Measurements from ENCODE around the gene SFXN5. TPM values are rescaled to one million over a fixed set of nuclear protein-coding genes. Genes with fewer than 3 reads are reported as not detected.
A peak's percentile ranks its signal among the peaks of the same experiment; 100 is the strongest.

SFXN5 gene
- total and polyA plus RNA-seq, 2 donors (not counting 1 experiment from before 2014, with no cell fraction given) = 5.8 to 13.9 TPM

GRCh38 chr2:73000808-73001570, 70.5 kb downstream of the SFXN5 start:
- Histone ChIP-seq H3K36me3 (ENCODE audit: control insufficient read depth, insufficient read depth, low read length) (no peaks in the 10 kb centered on the region), H3K4me1 (ENCODE audit: control insufficient read depth, extremely low read depth, insufficient read depth, low read length) (peaks cover 2% of the 10 kb centered on the region), H4K20me1 (ENCODE audit: control insufficient read depth, extremely low read depth, insufficient read depth, low read length) (no peaks in the 10 kb centered on the region), H3K27me3 (ENCODE audit: control insufficient read depth, insufficient read depth, low read length) (no peaks in the 10 kb centered on the region), H3K79me2 (ENCODE audit: control insufficient read depth, insufficient read depth, low read length) (no peaks in the 10 kb centered on the region), H3K4me3 (replicated peaks in 1 of 4; ENCODE audit: control extremely low read depth in 1 of 4, insufficient read depth in 1 of 4, low read depth in 3 of 4, low read length in 4 of 4) (no peak overlapping the region), H3K27ac (ENCODE audit: insufficient read depth, low read length) (no peak overlapping the region), H2AFZ (ENCODE audit: low read length) (no peak overlapping the region), H3K4me2 (ENCODE audit: extremely low read depth, insufficient read depth, low read length) (no peak overlapping the region), H3K9me3 (ENCODE audit: control insufficient read depth, insufficient read depth, low read depth, low read length) (no peaks in the 10 kb centered on the region), H3K9ac (ENCODE audit: insufficient read depth, low read length) (no peak overlapping the region)
- no peak for DNase-seq (ENCODE audit: low read depth in 2 of 2)
- no peak for TF ChIP-seq EZH2 (IDR thresholded peaks at IDR 0.05; ENCODE audit: low read length, missing control alignments)
- no peak for TF ChIP-seq CTCF (conservative IDR thresholded peaks at IDR 0.05 in 1 of 2, IDR thresholded peaks at IDR 0.05 in 1 of 2; ENCODE audit: low read depth in 1 of 2, low read length in 2 of 2)

- Histone ChIP-seq H2AFZ (ENCODE audit: low read length) (no peak overlapping the region), H3K79me2 (ENCODE audit: control insufficient read depth, insufficient read depth, low read length) (no peaks in the 10 kb centered on the region), H3K4me2 (ENCODE audit: extremely low read depth, insufficient read depth, low read length) (peak overlapping the region; percentile 30), H3K27me3 (ENCODE audit: control insufficient read depth, insufficient read depth, low read length) (no peaks in the 10 kb centered on the region), H3K9me3 (ENCODE audit: control insufficient read depth, insufficient read depth, low read depth, low read length) (no peaks in the 10 kb centered on the region), H3K36me3 (ENCODE audit: control insufficient read depth, insufficient read depth, low read length) (no peaks in the 10 kb centered on the region), H3K27ac (ENCODE audit: insufficient read depth, low read length) (no peak overlapping the region), H3K4me1 (ENCODE audit: control insufficient read depth, extremely low read depth, insufficient read depth, low read length) (peaks cover 2% of the 10 kb centered on the region), H4K20me1 (ENCODE audit: control insufficient read depth, extremely low read depth, insufficient read depth, low read length) (no peaks in the 10 kb centered on the region), H3K4me3 (replicated peaks in 1 of 4; ENCODE audit: control extremely low read depth in 1 of 4, insufficient read depth in 1 of 4, low read depth in 3 of 4, low read length in 4 of 4) (no peak overlapping the region), H3K9ac (ENCODE audit: insufficient read depth, low read length) (no peak overlapping the region)
- DNase-seq (ENCODE audit: low read depth in 2 of 2) = peak; percentile 33 to 81
- TF ChIP-seq CTCF (conservative IDR thresholded peaks at IDR 0.05 in 1 of 2, IDR thresholded peaks at IDR 0.05 in 1 of 2; ENCODE audit: low read depth in 1 of 2, low read length in 2 of 2) = no peak
Observed at GRCh38 chr2:72999729-73000725, 71.5 kb downstream of the SFXN5 start.

GRCh38 chr2:72998724-72999123, 72.8 kb downstream of the SFXN5 start:
- Histone ChIP-seq H3K9me3 (ENCODE audit: control insufficient read depth, insufficient read depth, low read depth, low read length) (no peaks in the 10 kb centered on the region), H3K4me1 (ENCODE audit: control insufficient read depth, extremely low read depth, insufficient read depth, low read length) (peaks cover 2% of the 10 kb centered on the region), H2AFZ (ENCODE audit: low read length) (no peak overlapping the region), H3K4me2 (ENCODE audit: extremely low read depth, insufficient read depth, low read length) (no peak overlapping the region), H3K79me2 (ENCODE audit: control insufficient read depth, insufficient read depth, low read length) (no peaks in the 10 kb centered on the region), H3K27me3 (ENCODE audit: control insufficient read depth, insufficient read depth, low read length) (no peaks in the 10 kb centered on the region), H4K20me1 (ENCODE audit: control insufficient read depth, extremely low read depth, insufficient read depth, low read length) (no peaks in the 10 kb centered on the region), H3K36me3 (ENCODE audit: control insufficient read depth, insufficient read depth, low read length) (no peaks in the 10 kb centered on the region), H3K27ac (ENCODE audit: insufficient read depth, low read length) (no peak overlapping the region), H3K9ac (ENCODE audit: insufficient read depth, low read length) (no peak overlapping the region), H3K4me3 (replicated peaks in 1 of 4; ENCODE audit: control extremely low read depth in 1 of 4, insufficient read depth in 1 of 4, low read depth in 3 of 4, low read length in 4 of 4) (no peak overlapping the region)
- no peak for DNase-seq (ENCODE audit: low read depth in 2 of 2)
- no peak for TF ChIP-seq CTCF (conservative IDR thresholded peaks at IDR 0.05 in 1 of 2, IDR thresholded peaks at IDR 0.05 in 1 of 2; ENCODE audit: low read depth in 1 of 2, low read length in 2 of 2)
- no peak for TF ChIP-seq EZH2 (IDR thresholded peaks at IDR 0.05; ENCODE audit: low read length, missing control alignments)

All from fibroblast of lung (primary cell).